ENCODE data around the gene GPR151. TPM values are rescaled to one million over a fixed set of nuclear protein-coding genes. Genes with fewer than 3 reads are reported as not detected.

Gene GPR151
- total and polyA plus RNA-seq, 2 of the 13 experiments (the other 11 are each of a cell fraction or from before 2014, with no cell fraction given) = not detected

GRCh38 chr5:146548781-146549449, 32.9 kb upstream of the GPR151 start:
- 0% methylated on average over 2 of the region's 2 CpGs for WGBS (ENCODE audit: low lambda C conversion rate)
- intact Hi-C loops (cut with micrococcal nuclease; ENCODE audit: unreplicated experiment) (no loop called here), in situ Hi-C loops (cut with HindIII; ENCODE audit: extremely low pct_ligation_motif_present, low pct_unique_long_range_greater_than_20kb) (loop anchor here (10.0 kb wide), 1 partner anchor 636 kb away; no protein-coding TSS in a partner anchor)
- BruUV-seq (replicated peaks) = no TSS peak
- Histone ChIP-seq H3K79me2 (ENCODE audit: insufficient read depth, low read length) (no peaks in the 10 kb centered on the region), H3K4me1 (ENCODE audit: insufficient read depth, low read length) (no peaks in the 10 kb centered on the region), H3K27ac (ENCODE audit: extremely low read length, insufficient read depth, low read length) (no peak overlapping the region), H3K4me2 (ENCODE audit: low read depth, low read length) (no peak overlapping the region), H3K9ac (ENCODE audit: insufficient read depth, low read depth, low read length) (no peak overlapping the region), H3K4me3 (replicated peaks in 1 of 3; ENCODE audit: insufficient read depth in 1 of 3, low read depth in 2 of 3, low read length in 3 of 3) (no peak overlapping the region), H3K36me3 (replicated peaks in 1 of 2; ENCODE audit: control insufficient read depth in 1 of 2, insufficient read depth in 2 of 2, low read length in 2 of 2) (no peaks in the 10 kb centered on the region), H4K20me1 (ENCODE audit: insufficient read depth, low read length) (no peaks in the 10 kb centered on the region), H3K27me3 (ENCODE audit: control insufficient read depth in 1 of 2, insufficient read depth in 2 of 2, low read length in 2 of 2) (no peaks in the 10 kb centered on the region), H3K9me3 (ENCODE audit: low read length) (no peaks in the 10 kb centered on the region), H2AFZ (ENCODE audit: low read length) (no peak overlapping the region)
- TF ChIP-seq PLSCR1 (CRISPR knock-in tag; IDR thresholded peaks at IDR 0.05; ENCODE audit: borderline replicate concordance) (no peak), RNF2 (conservative IDR thresholded peaks at IDR 0.05; ENCODE audit: low read depth) (no peak), ZNF629 (CRISPR knock-in tag; conservative IDR thresholded peaks at IDR 0.05) (no peak), BATF2 (CRISPR knock-in tag; IDR thresholded peaks at IDR 0.05) (no peak), POLR2AphosphoS2 (IDR thresholded peaks at IDR 0.05; ENCODE audit: low read depth, low read length) (no peak), ZSCAN31 (CRISPR knock-in tag; IDR thresholded peaks at IDR 0.05; ENCODE audit: low read depth) (no peak), HMG20A (CRISPR knock-in tag; IDR thresholded peaks at IDR 0.05; ENCODE audit: borderline replicate concordance) (no peak), ZBTB4 (CRISPR knock-in tag; IDR thresholded peaks at IDR 0.05; ENCODE audit: borderline replicate concordance) (no peak), ZFP62 (CRISPR knock-in tag; IDR thresholded peaks at IDR 0.05) (no peak), KDM1A (CRISPR knock-in tag; IDR thresholded peaks at IDR 0.05) (no peak), MATR3 (CRISPR knock-in tag; IDR thresholded peaks at IDR 0.05) (no peak), ZSCAN25 (CRISPR knock-in tag; IDR thresholded peaks at IDR 0.05) (no peak), KAT8 (CRISPR knock-in tag; IDR thresholded peaks at IDR 0.05) (no peak), MXD4 (CRISPR knock-in tag; IDR thresholded peaks at IDR 0.05) (no peak), ZNF576 (CRISPR knock-in tag; IDR thresholded peaks at IDR 0.05) (no peak), GLI4 (CRISPR knock-in tag; IDR thresholded peaks at IDR 0.05; ENCODE audit: borderline replicate concordance) (no peak), DPF2 (CRISPR knock-in tag; IDR thresholded peaks at IDR 0.05; ENCODE audit: borderline replicate concordance, low read depth) (no peak), SATB2 (CRISPR knock-in tag; IDR thresholded peaks at IDR 0.05) (no peak), ZSCAN5A (CRISPR knock-in tag; IDR thresholded peaks at IDR 0.05; ENCODE audit: borderline replicate concordance) (no peak)
- no peak for FAIRE-seq
- ChIA-PET CTCF (ENCODE audit: low intra/inter-chr PET ratio, low total read pairs) (no interaction called here), POLR2A (no interaction called here)
- DNase-seq (ENCODE audit: low spot score) = no peak
- ATAC-seq = no peak
